SK-N-MC (cell line): ENCODE results near the gene VIP.
A peak's percentile ranks its signal among the peaks of the same experiment; 100 is the strongest.

ENCODE experiments used
- DNase-seq: peaks from one replicate; pipeline ENCODE4 v3.0.0-alpha.2; 2011; ENCODE audit warnings: low read depth, low spot score
- H3K27ac ChIP-seq: fragments of 200-600 bp; sonication (generic); 2 replicates; pipeline ENCODE4 v1.5.1; 2016; ENCODE audit warnings: mixed run types
- H3K36me3 ChIP-seq: fragments of 200-600 bp; sonication (generic); 2 replicates; pipeline ENCODE4 v1.6.1; 2017; ENCODE audit warnings: antibody characterized with exemption, low read length, mixed read lengths; ENCODE audit not compliant: insufficient read depth
- H3K4me3 ChIP-seq: fragments of 200-600 bp; sonication (generic); 2 replicates; pipeline ENCODE4 v1.5.1; 2016
- H3K9ac ChIP-seq: fragments of 200-600 bp; sonication (generic); 2 replicates; pipeline ENCODE4 v1.8.0; 2017; ENCODE audit warnings: mixed run types, mixed read lengths; ENCODE audit not compliant: insufficient read length
- H3K9me3 ChIP-seq: fragments of 200-600 bp; sonication (generic); 2 replicates; pipeline ENCODE4 v1.6.1; 2017; ENCODE audit warnings: low read depth, mild to moderate bottlenecking, antibody characterized with exemption, low read length, moderate library complexity, mixed read lengths
- EZH2 ChIP-seq: fragments of 200-600 bp; sonication (generic); IDR thresholded peaks from one replicate; pipeline ENCODE4 v1.6.1; 2017; ENCODE audit warnings: antibody characterized with exemption
- FOXP2 ChIP-seq: optimal IDR thresholded peaks from 2 replicates; pipeline ENCODE3; 2011; ENCODE audit warnings: mild to moderate bottlenecking, moderate library complexity; ENCODE audit not compliant: insufficient read depth; ENCODE audit errors: extremely low read length, control extremely low read depth
- POLR2AphosphoS5 ChIP-seq: IDR thresholded peaks from 2 replicates; pipeline ENCODE4 v1.6.1; 2012; ENCODE audit warnings: mild to moderate bottlenecking, low read depth, low read length, borderline replicate concordance

Gene VIP

DNA sequence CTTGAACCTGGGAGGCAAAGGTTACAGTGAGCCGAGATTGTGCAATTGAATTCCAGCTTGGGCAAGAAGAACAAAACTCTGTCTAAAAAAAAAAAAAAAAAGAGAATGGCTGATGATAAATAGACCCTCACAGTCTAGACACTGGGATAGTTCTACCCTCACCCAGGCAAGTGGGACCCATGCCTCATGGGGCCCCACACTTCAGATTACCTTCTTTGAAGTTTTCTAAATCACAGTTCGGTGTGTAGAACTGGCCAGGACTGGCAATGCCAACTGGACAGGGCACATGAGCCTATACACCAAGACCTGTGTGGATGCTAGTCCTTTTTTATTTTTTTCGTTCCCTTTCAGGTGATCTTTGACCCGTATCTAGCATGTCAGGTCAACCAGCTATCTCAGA lies 24.3 kb upstream of the VIP start:
- no peak for TF ChIP-seq EZH2
- no peak for TF ChIP-seq FOXP2
- no peak for TF ChIP-seq POLR2AphosphoS5
- Histone ChIP-seq H3K4me3 (no peak overlapping the region), H3K27ac (no peak overlapping the region), H3K9me3 (no peaks in the 10 kb centered on the region), H3K9ac (no peak overlapping the region), H3K36me3 (no peaks in the 10 kb centered on the region)
- DNase-seq = no peak

DNA sequence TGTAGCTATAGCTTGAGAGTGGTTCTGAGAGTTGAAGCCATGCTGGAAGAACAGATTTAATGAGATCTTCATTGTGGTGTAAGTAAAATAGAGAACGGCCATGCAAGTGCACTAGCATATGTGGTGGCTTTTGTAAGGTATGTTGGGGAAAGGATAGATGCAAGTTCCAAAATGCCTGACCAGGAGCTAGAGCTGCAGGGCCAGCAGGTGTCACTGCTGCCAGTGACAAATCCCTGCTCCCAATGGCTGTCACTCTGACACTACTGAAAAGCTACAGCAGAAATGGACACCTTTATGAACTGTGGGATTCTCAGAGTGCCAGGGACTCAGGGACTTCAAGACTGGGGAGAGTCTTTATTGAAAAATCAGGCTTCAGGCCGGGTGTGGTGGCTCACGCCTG lies 23.1 kb upstream of the VIP start:
- H3K9me3 ChIP-seq = no peaks in the 10 kb centered on the region
- H3K9ac ChIP-seq = no peak overlapping the region
- no peak for DNase-seq
- TF ChIP-seq POLR2AphosphoS5 = no peak
- no peak for TF ChIP-seq FOXP2
- TF ChIP-seq EZH2 = no peak
- H3K4me3 ChIP-seq = no peak overlapping the region
- no peak overlapping the region for H3K27ac ChIP-seq
- no peaks in the 10 kb centered on the region for H3K36me3 ChIP-seq

DNA sequence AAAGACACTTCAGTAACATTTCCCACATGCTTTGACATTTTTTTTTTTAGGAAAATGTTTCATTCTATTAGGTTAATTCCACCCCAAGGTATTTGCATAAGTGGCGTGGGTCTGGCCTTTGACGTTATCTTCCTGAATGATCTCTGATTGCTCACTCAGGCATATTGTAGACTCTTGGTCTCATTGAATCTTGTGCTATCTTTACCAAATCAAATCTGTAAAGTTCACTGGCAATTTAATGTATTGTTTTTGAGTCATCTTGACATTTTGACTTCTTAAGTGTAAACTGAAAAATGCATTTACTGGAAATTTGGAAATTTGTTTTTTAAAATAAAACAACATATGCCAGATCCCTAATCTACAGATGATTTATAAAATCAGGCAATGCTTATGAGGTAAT lies 16.0 kb upstream of the VIP start:
- no peak for DNase-seq
- Histone ChIP-seq H3K4me3 (no peak overlapping the region), H3K9ac (no peak overlapping the region), H3K9me3 (no peaks in the 10 kb centered on the region), H3K36me3 (no peaks in the 10 kb centered on the region), H3K27ac (no peak overlapping the region)
- no peak for TF ChIP-seq POLR2AphosphoS5
- TF ChIP-seq FOXP2 = no peak
- no peak for TF ChIP-seq EZH2

DNA sequence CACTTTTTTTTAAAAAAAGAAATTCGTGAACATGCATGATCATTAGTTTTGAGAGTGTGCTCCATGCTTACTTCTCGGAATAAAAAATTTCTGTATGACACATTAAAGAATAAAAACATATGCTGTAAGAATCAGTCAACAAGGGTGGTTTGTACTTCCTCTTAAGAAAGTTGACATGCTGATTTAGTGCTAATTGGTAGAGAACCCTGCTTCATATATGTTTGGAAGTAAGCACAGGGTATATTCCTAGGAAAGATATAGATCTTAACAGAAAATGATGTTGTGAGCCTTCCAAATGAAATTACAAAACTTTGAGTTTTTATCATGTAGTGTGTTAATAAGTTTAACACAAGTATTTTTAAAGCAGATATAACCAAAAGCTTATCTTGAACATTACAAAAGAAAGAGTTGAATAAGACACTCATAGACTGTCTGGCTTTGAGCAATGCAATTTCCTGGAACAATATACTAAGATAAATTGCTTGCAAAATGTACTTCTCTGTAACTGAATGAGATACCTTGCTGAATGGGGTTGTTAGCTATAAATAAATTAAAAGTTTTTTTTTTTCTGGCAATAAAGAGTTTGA lies 13.8 kb upstream of the VIP start:
- H3K27ac ChIP-seq = no peak overlapping the region
- no peak overlapping the region for H3K9ac ChIP-seq
- H3K4me3 ChIP-seq = no peak overlapping the region
- H3K9me3 ChIP-seq = no peaks in the 10 kb centered on the region
- no peak for TF ChIP-seq POLR2AphosphoS5
- TF ChIP-seq FOXP2 = no peak
- TF ChIP-seq EZH2 = no peak
- no peaks in the 10 kb centered on the region for H3K36me3 ChIP-seq
- DNase-seq = no peak

DNA sequence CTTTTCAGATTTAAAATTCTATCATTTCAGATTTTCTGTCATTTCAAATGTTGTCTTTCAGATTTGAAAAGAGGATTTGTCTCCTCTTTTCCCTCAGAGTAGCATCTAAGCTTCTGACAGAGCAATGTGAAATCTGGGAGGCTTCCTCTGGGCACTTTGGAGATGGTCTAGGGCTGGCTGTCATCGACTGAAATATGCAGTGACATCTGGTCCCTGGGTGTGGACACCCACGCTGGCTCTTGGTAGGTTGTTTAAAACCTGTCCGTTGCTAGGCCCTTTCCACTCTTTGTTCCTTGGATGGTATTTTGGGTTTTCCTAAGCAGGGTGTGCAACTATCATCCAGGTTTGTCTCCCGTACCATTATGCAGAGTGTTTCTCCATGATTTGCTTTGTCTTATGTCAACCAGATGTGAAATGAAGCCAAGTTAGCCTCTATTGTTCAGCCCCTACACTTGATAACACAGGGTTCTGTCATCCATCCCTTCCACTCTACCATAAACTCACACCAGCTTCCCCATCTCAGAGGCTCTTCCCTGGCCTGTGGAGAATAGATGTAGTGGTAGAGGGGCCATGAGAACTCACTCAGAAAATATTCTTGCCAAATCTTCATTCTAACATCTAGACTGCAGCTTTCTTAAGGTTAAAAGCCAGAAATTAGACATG lies 5.0 kb upstream of the VIP start:
- TF ChIP-seq FOXP2 (no peak), POLR2AphosphoS5 (no peak), EZH2 (no peak)
- no peak for DNase-seq
- Histone ChIP-seq H3K4me3 (no peak overlapping the region), H3K36me3 (no peaks in the 10 kb centered on the region), H3K9ac (no peak overlapping the region), H3K9me3 (no peaks in the 10 kb centered on the region), H3K27ac (no peak overlapping the region)

DNA sequence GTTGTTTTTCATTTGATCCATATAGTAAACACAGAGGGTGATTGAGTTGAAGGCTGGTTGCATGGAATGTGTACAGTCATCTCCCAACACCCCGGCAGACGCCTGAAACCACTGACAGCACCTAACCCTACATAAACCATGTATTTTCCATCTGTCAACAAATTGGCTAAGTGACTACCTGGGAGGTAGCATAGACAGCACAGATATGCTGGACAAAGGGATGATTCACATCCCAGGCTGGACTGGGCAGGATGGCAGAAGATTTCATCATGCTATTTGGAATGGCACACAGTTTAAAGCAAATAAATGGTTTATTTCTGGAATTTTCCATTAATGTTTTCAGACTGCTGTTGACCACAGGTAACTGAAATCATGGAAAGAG lies 4.4 kb upstream of the VIP start:
- Histone ChIP-seq H3K27ac (no peak overlapping the region), H3K9me3 (no peaks in the 10 kb centered on the region), H3K9ac (no peak overlapping the region), H3K36me3 (no peaks in the 10 kb centered on the region), H3K4me3 (no peak overlapping the region)
- TF ChIP-seq EZH2 (no peak), FOXP2 (no peak), POLR2AphosphoS5 (no peak)
- no peak for DNase-seq

DNA sequence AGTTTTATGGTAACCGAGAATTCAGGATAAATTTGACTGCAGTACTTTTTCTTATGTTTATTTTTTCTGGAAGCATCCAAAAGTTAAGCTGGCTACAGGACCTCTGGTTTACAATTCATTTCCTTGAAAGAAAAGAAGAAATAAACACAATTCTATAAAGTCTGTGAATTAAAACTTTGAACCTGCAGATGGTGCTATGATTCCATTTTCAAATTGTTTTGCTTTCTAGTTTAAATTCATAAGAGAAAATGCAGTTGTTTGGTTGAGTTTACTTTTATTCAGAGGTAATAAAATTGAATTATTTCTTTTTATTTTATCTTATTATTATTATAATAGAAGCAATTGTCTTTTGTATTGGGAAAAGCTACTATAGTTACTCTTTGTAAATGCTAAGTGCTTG lies 1.8 kb upstream of the VIP start:
- no peaks in the 10 kb centered on the region for H3K36me3 ChIP-seq
- no peak overlapping the region for H3K27ac ChIP-seq
- no peak overlapping the region for H3K4me3 ChIP-seq
- no peak for TF ChIP-seq FOXP2
- TF ChIP-seq POLR2AphosphoS5 = no peak
- TF ChIP-seq EZH2 = no peak
- DNase-seq = peak; percentile 14
- H3K9ac ChIP-seq = no peak overlapping the region
- no peaks in the 10 kb centered on the region for H3K9me3 ChIP-seq

DNA sequence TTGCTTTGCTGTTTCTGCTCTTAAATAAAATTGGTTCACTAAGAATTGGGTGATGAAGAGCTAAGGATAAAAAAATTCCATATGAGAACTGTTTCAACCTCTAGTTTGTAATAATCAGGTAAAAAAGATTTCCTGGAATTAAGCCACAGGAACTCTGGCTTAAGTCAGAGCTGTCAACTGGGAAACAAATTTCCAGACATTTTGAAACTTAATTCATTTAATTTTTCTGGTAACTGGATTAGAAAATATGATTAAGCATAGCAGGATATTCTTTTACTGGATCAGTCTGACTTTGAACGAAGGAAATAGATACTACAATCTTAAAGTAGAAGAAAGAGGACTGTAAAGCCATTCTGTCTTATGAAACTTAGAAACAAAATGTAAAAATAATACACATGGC lies 1.3 kb upstream of the VIP start:
- TF ChIP-seq POLR2AphosphoS5 = no peak
- TF ChIP-seq EZH2 = no peak
- TF ChIP-seq FOXP2 = no peak
- Histone ChIP-seq H3K36me3 (no peaks in the 10 kb centered on the region), H3K9me3 (no peaks in the 10 kb centered on the region), H3K27ac (no peak overlapping the region), H3K4me3 (no peak overlapping the region), H3K9ac (no peak overlapping the region)
- DNase-seq = no peak

DNA sequence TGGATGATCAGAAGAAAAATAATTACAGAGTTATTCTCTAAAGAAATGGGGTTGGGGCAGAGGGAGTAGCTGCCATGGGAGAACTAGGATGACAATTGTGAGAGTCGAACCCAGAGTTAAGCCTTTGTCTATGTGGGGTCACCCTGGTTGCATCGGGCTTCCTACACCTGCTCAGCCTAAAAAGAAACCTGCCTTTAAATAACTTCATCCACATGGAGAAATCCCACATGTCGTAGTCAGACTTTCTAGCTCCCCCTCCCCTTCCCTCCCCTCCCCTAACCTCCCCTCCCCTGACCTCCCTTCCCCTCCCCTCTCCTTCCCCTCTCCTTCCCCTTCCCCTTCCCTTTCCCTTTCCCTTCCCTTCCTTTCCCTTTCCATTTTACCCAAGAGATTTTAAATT lies 14.7 kb downstream of the VIP start:
- H3K27ac ChIP-seq = no peak overlapping the region
- no peak overlapping the region for H3K4me3 ChIP-seq
- no peaks in the 10 kb centered on the region for H3K9me3 ChIP-seq
- no peaks in the 10 kb centered on the region for H3K36me3 ChIP-seq
- no peak overlapping the region for H3K9ac ChIP-seq
- no peak for TF ChIP-seq POLR2AphosphoS5
- TF ChIP-seq EZH2 = no peak
- no peak for TF ChIP-seq FOXP2
- DNase-seq = no peak
